Non-pigmented ciliary epithelial cell (primary cell): ENCODE results near the gene LRCH2.
"Not testable (repeated sequence)": the region's sequence is repeated elsewhere in the genome, so short reads cannot be mapped to it uniquely, and the experiment has no call there.

Source experiments
- DNase-seq: peaks from one replicate; pipeline ENCODE4 v3.0.0-alpha.2; 2010; ENCODE audit warnings: low read depth

Gene LRCH2

GRCh38 chrX:115233497-115234455 lies at the start of gene LRCH2:
Gene LRCH2 (minus strand): TSS chrX:115234096. CDS start chrX:115234041, 55 bp downstream.
- DNase-seq, result no peak

GRCh38 chrX:115269051-115269683 lies 35.3 kb upstream of the LRCH2 start:
- DNase-seq, result no peak

- DNase-seq, result no peak
Measured at GRCh38 chrX:115268421-115268820, 34.5 kb upstream of the LRCH2 start.

GRCh38 chrX:115266300-115266699 lies 32.4 kb upstream of the LRCH2 start:
- no peak for DNase-seq

GRCh38 chrX:115264009-115264408 lies 30.1 kb upstream of the LRCH2 start:
- DNase-seq, result no peak

GRCh38 chrX:115261148-115261547 lies 27.3 kb upstream of the LRCH2 start:
- no peak for DNase-seq

GRCh38 chrX:115260330-115260729 lies 26.4 kb upstream of the LRCH2 start:
- peak; percentile 22 for DNase-seq

- no peak for DNase-seq
Measured at GRCh38 chrX:115259238-115259875, 25.5 kb upstream of the LRCH2 start.

GRCh38 chrX:115257711-115258110 lies 23.8 kb upstream of the LRCH2 start:
- DNase-seq, result no peak

- DNase-seq, result no peak
Measured at GRCh38 chrX:115255003-115255402, 21.1 kb upstream of the LRCH2 start.

- DNase-seq, result no peak
Measured at GRCh38 chrX:115251458-115252233, 17.8 kb upstream of the LRCH2 start.

- no peak for DNase-seq
Measured at GRCh38 chrX:115237056-115237455, 3.2 kb upstream of the LRCH2 start.

- no peak for DNase-seq
Measured at GRCh38 chrX:115236560-115236959, 2.7 kb upstream of the LRCH2 start.

- DNase-seq, result no peak
Measured at GRCh38 chrX:115234461-115234860, 565 bp upstream of the LRCH2 start.

GRCh38 chrX:115232933-115233496 lies 881 bp downstream of the LRCH2 start:
- DNase-seq, result no peak

GRCh38 chrX:115229337-115230003 lies 4.4 kb downstream of the LRCH2 start:
- DNase-seq, result no peak

GRCh38 chrX:115226929-115227328 lies 7.0 kb downstream of the LRCH2 start:
- DNase-seq, result no peak

GRCh38 chrX:115217346-115217745 lies 16.6 kb downstream of the LRCH2 start:
- not testable (repeated sequence) for DNase-seq

GRCh38 chrX:115214605-115215004 lies 19.3 kb downstream of the LRCH2 start:
- DNase-seq, result no peak

- no peak for DNase-seq
Measured at GRCh38 chrX:115214151-115214550, 19.7 kb downstream of the LRCH2 start.

- DNase-seq, result not testable (repeated sequence)
Measured at GRCh38 chrX:115209547-115209946, 24.3 kb downstream of the LRCH2 start.
